D721Med (cell line): Measurements from ENCODE around the gene ROR2.
A peak's percentile ranks its signal among the peaks of the same experiment; 100 is the strongest.

Experiments
- DNase-seq: peaks from one replicate; pipeline ENCODE4 v3.0.0; 2011; ENCODE audit warnings: low spot score; ENCODE audit not compliant: insufficient read length
- FAIRE-seq: peaks from 2 replicates; lab custom pipeline; 2011; peaks lifted over from hg19 to GRCh38; lab: Jason Lieb, UNC
- TF ChIP-seq, protein P1 (sequence below): IDR thresholded peaks from 2 replicates; pipeline ENCODE4 v1.5.1; 2012; ENCODE audit warnings: mild to moderate bottlenecking, control low read depth; ENCODE audit not compliant: insufficient read depth; ENCODE audit errors: missing control alignments

Gene ROR2

DNA sequence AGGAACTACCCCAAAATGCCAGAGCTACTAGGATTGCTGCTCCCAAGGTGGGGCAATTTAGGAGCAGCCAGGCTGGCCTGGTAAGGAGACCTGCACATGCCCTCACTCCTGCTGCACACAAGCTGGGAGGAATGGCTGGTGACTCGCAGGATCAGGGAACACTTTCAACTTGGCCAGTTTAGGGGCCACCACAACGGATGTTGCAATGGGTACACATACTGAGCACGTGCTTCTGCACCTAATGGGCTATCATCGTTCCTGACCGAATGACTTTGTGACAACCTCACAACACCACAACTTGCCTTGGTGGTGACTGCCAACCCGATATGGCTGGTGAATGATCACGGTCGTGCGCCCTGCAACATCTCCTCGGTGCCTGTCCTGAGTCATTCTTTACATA lies 172.0 kb downstream of the ROR2 start:
- DNase-seq (no peak), FAIRE-seq (no peak)
- TF ChIP-seq, protein P1, sequence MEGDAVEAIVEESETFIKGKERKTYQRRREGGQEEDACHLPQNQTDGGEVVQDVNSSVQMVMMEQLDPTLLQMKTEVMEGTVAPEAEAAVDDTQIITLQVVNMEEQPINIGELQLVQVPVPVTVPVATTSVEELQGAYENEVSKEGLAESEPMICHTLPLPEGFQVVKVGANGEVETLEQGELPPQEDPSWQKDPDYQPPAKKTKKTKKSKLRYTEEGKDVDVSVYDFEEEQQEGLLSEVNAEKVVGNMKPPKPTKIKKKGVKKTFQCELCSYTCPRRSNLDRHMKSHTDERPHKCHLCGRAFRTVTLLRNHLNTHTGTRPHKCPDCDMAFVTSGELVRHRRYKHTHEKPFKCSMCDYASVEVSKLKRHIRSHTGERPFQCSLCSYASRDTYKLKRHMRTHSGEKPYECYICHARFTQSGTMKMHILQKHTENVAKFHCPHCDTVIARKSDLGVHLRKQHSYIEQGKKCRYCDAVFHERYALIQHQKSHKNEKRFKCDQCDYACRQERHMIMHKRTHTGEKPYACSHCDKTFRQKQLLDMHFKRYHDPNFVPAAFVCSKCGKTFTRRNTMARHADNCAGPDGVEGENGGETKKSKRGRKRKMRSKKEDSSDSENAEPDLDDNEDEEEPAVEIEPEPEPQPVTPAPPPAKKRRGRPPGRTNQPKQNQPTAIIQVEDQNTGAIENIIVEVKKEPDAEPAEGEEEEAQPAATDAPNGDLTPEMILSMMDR: no peak

DNA sequence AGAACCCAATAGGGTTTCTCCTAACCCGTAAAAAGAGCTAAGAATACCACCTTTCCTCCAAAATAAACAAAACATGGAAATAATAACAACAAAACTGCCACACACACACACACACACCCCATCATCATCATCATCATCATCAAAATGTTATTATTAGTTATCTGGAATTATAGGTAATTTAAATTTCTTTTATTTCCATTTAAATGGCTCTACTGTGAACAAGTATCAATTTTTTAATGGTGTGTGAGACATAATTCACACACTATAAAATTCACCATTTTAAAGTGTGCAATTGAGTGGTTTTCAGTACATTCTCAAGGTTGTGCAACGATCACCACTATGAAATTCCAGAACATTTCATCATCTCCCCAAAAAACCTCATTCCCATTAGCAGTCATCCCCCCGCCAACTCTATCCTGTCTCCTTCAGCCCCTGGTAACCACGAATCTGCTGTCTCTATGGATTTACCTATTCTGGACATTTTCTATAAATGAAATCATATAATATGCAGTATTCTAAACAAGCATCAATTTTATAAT lies 172.7 kb downstream of the ROR2 start:
- TF ChIP-seq, protein P1: no peak
- no peak for DNase-seq
- FAIRE-seq: no peak

DNA sequence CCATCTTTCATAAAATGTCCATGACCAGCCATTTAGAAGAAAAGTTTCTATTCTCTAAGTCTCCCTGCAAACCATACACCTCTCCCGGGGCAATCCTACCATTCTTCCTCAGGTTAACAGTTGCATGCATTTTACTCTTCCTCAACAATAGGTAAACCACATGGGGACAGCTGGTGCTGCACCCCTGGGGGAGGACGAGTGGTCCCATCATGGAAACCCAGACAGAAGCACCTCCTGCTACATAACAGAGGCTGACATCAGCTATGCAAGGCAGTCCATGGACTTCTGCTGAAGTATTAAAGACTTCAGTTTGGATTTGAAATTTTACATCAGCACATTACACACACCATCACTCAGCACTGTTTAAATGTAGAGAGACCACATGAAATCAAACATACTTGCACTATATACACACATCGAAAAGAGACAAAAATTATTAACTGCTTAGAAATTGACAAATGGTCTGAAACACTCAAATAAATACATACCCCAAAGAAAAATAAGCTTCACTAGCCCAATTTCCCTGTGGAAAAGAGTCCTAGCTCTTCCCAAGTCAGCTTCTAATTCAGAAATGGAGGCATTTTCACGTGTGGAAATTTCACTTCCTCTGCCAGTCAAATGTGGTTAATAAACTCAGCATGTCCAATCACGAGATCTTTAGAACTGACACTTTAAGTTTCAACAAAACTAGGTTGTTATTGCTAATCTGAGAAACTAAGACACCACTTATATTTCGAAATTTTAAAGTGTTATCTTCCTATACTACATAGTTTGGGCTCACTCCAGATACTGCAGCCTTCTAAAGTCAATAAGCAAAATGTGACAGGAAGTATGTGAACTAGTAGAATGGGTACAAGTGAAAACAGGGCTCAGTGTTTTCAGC lies 173.4 kb downstream of the ROR2 start:
- FAIRE-seq (no peak), DNase-seq (no peak)
- TF ChIP-seq, protein P1: no peak

GRCh38 chr9:91775708-91776028 lies 174.4 kb downstream of the ROR2 start:
- FAIRE-seq: no peak
- TF ChIP-seq, protein P1: no peak
- DNase-seq: no peak

DNA sequence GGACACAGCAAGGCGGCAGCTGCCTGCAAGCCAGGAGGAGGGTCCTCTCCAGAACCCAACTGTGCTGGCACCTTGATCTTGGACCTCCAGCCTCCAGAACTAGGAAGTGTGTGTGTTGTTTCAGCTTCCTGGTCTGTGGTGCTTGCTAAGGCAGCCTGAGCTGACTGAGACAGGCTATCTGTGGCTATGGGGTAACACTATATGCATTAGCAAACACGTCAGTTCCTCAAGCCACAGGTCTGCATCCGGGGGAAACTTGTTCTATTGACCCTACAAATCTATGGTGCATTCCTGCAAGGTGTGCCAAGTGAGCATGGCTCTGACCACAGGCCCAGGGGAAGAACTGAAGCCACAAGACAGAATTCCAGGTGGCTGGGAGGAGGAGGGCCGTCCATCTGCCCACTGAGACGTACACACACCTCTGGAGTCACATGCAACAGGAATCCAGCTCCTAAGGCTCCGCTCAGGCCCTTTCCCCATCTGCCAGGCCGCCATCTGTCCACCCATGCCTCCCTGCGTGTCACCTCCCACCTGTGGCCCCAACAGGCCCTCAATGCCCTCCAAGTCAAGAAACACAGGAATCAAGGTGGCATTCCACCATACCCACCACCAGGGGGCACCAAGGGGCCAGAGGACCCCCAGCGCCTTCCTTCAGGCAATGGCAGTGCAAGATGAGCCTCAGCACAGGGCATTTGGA lies 174.9 kb downstream of the ROR2 start:
- TF ChIP-seq, protein P1: peak; percentile 93
- FAIRE-seq: no peak
- peak; percentile 63 for DNase-seq

DNA sequence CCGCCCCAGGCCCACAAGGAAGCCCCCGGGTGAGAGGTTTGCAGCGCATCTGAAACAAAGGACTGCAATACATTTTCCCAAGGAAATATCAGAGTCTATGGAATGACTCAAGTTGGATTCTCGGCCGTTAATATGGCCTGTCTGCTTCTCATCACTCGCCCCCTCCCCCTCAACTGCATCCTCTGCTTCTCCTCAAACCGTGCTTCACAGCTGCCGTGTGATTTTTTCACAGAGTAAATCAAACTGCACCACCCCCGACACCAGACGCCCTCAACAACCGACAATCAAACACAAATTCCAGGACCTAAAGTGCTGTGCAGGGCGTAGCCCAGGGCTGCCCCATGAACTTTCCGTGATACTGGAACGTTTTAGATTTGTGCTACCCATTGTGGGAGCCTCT lies 176.9 kb downstream of the ROR2 start:
- TF ChIP-seq, protein P1: no peak
- no peak for FAIRE-seq
- no peak for DNase-seq
